Fibroblast of gingiva (primary cell): ENCODE results near the gene RPS6KC1.
"Not testable (repeated sequence)": the region's sequence is repeated elsewhere in the genome, so short reads cannot be mapped to it uniquely, and the experiment has no call there.

ENCODE experiments used
- DNase-seq: peaks from one replicate; pipeline ENCODE4 v3.0.0-alpha.2; 2011; ENCODE audit warnings: low read depth

RPS6KC1 gene

GRCh38 chr1:213279410-213279809, 228.4 kb downstream of the RPS6KC1 start:
- no peak for DNase-seq

GRCh38 chr1:213281640-213282301, 230.7 kb downstream of the RPS6KC1 start:
- no peak for DNase-seq

GRCh38 chr1:213284626-213285025, 233.6 kb downstream of the RPS6KC1 start:
- DNase-seq, result peak; percentile 28

GRCh38 chr1:213286235-213286634, 235.2 kb downstream of the RPS6KC1 start:
- DNase-seq, result no peak

- DNase-seq, result no peak
Measured at GRCh38 chr1:213287987-213288386, 236.9 kb downstream of the RPS6KC1 start.

GRCh38 chr1:213291526-213291925, 240.5 kb downstream of the RPS6KC1 start:
- DNase-seq, result no peak

- DNase-seq, result no peak
Measured at GRCh38 chr1:213292614-213293013, 241.6 kb downstream of the RPS6KC1 start.

- DNase-seq, result no peak
Measured at GRCh38 chr1:213295860-213296259, 244.8 kb downstream of the RPS6KC1 start.

GRCh38 chr1:213296558-213296957, 245.5 kb downstream of the RPS6KC1 start:
- no peak for DNase-seq

GRCh38 chr1:213297021-213297420, 246.0 kb downstream of the RPS6KC1 start:
- DNase-seq, result no peak

GRCh38 chr1:213300433-213300832, 249.4 kb downstream of the RPS6KC1 start:
- no peak for DNase-seq

- not testable (repeated sequence) for DNase-seq
Measured at GRCh38 chr1:213301524-213301923, 250.5 kb downstream of the RPS6KC1 start.

GRCh38 chr1:213303286-213303685, 252.2 kb downstream of the RPS6KC1 start:
- no peak for DNase-seq

GRCh38 chr1:213315571-213315970, 264.5 kb downstream of the RPS6KC1 start:
- DNase-seq, result no peak

- DNase-seq, result not testable (repeated sequence)
Measured at GRCh38 chr1:213318458-213318857, 267.4 kb downstream of the RPS6KC1 start.

GRCh38 chr1:213320191-213320870, 269.3 kb downstream of the RPS6KC1 start:
- DNase-seq, result no peak
